Midbrain (tissue), 1 donor: ENCODE measurements around the gene TRIM54.
A peak's percentile ranks its signal among the peaks of the same experiment; 100 is the strongest.

Experiments
- DNase-seq: peaks from one replicate; lab custom pipeline; 2025; lab: John Stamatoyannopoulos, UW

The TRIM54 gene, protein sequence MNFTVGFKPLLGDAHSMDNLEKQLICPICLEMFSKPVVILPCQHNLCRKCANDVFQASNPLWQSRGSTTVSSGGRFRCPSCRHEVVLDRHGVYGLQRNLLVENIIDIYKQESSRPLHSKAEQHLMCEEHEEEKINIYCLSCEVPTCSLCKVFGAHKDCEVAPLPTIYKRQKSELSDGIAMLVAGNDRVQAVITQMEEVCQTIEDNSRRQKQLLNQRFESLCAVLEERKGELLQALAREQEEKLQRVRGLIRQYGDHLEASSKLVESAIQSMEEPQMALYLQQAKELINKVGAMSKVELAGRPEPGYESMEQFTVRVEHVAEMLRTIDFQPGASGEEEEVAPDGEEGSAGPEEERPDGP

DNA sequence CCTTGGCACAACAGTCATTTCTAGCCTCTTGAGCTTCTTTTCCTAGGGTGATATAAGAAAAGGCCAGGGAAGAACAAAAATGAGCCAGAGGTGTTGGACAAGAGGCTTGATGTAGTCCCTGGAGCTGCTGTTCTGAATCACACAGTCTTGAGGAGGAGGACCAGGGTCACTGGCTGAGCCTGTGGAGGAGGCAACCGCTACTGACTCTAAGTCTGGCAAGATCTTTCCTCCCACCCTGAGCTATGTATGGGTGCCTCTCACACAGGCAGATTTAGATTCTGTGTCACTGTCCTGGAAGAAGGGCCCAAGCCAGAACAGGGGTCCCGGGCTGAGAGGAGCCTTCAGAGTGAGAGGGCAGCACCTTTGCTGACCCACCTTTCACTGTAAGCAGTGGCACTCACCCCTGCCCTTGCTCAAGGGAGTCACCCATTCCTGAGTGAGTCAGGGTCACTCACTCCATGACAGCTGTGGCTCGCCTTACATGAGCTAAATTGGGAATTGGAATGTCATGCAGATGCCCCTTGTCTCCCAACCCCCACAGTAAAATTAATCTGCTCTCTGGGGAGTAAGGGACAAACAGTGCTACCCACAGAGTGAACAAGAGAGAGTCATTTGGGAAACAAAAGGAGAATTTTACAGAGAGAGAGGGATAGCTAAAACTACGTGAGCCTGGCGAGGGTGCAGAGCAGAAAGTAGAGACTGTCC, at the start of gene TRIM54:
Gene TRIM54 (plus strand): TSS at position 575 of the 705 bp plus-strand sequence. CDS start 303 bp downstream, outside the sequence.
- no peak for DNase-seq

GRCh38 chr2:27233341-27233740, 48.9 kb upstream of the TRIM54 start:
- DNase-seq = no peak

DNA sequence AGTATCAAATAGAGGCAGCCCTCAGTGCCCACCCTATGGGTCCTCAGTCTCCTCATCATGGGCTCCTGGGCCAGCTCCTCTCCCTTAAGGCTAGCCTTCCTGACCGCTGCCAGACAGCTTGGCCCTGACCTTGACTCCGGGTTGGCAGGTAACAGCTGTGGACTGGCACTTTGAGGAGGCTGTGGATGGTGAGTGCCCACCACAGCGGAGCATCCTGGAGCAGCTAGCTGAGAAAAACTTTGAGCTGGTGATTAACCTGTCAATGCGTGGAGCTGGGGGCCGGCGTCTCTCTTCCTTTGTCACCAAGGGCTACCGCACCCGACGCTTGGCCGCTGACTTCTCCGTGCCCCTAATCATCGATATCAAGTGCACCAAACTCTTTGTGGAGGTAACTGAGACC, 46.1 kb upstream of the TRIM54 start:
- no peak for DNase-seq

DNA sequence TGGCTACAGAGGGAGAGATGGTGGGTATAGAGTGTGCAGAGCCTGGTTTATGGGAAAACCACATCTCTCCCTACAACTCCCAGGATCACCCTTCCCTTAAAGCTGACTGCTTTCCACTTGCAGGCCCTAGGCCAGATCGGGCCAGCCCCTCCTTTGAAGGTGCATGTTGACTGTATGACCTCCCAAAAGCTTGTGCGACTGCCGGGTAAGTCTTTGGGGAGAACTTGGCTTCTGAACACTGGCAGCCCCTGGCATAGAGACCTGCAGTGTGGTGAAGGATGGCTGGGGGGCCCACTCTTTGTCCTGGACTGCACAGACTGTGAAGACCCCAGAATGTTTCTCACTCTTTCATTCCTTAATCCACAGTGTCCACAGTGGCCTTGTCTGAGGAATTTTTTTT, 45.6 kb upstream of the TRIM54 start:
- DNase-seq = no peak

DNA sequence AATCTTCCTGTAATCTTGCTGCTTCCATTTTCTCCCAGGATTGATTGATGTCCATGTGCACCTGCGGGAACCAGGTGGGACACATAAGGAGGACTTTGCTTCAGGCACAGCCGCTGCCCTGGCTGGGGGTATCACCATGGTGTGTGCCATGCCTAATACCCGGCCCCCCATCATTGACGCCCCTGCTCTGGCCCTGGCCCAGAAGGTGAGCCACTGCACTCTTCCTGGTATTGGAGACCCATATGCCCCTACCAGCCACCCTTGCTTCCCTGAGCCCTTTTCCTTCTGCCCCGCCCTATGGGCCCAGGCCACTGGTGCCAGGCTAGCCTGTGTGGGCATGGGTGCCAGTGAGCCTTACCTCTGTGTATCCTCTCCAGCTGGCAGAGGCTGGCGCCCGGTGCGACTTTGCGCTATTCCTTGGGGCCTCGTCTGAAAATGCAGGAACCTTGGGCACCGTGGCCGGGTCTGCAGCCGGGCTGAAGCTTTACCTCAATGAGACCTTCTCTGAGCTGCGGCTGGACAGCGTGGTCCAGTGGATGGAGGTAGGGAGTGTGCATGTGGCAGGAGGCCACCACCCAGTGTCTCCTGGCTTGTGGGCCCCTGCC, 44.8 kb upstream of the TRIM54 start:
- DNase-seq = no peak

- no peak for DNase-seq
Observed at GRCh38 chr2:27238976-27239375, 43.3 kb upstream of the TRIM54 start.

DNA sequence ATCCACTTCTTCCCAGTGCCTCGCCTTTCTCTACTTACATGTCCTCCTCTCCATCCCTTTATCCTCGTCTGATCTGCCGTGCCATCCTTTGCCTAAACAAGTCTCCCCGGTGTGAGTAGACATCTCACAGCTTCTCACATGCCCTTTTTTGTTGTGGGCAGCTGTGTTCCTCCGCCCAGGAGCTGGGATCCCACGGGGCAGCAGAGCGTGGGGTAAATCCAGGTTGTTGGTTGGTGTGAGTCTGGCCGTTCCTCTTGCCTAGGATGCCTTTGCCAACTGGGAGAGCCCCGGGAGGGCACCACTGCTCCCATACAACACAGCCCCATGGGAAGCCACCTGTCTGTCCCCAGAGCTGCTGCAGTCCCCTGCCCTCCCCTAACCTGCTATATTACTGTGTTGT, 41.8 kb upstream of the TRIM54 start:
- DNase-seq = no peak

- no peak for DNase-seq
Observed at GRCh38 chr2:27241761-27242613, 40.2 kb upstream of the TRIM54 start.

DNA sequence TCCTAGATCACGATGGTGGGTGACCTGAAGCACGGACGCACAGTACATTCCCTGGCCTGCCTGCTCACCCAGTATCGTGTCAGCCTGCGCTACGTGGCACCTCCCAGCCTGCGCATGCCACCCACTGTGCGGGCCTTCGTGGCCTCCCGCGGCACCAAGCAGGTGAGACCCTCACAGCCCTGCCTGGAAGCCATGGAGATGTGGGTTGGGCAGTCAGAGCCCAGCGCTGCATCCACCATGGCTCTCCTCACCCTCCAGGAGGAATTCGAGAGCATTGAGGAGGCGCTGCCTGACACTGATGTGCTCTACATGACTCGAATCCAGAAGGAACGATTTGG, 39.6 kb upstream of the TRIM54 start:
- no peak for DNase-seq

- DNase-seq = no peak
Observed at GRCh38 chr2:27243391-27244130, 38.7 kb upstream of the TRIM54 start.

GRCh38 chr2:27245116-27245515, 37.1 kb upstream of the TRIM54 start:
- no peak for DNase-seq

GRCh38 chr2:27245626-27246025, 36.6 kb upstream of the TRIM54 start:
- peak; percentile 5 for DNase-seq

GRCh38 chr2:27247893-27248292, 34.3 kb upstream of the TRIM54 start:
- DNase-seq = no peak

- no peak for DNase-seq
Observed at GRCh38 chr2:27249159-27249890, 32.9 kb upstream of the TRIM54 start.

GRCh38 chr2:27249891-27250651, 32.2 kb upstream of the TRIM54 start:
- DNase-seq = peak; percentile 8

DNA sequence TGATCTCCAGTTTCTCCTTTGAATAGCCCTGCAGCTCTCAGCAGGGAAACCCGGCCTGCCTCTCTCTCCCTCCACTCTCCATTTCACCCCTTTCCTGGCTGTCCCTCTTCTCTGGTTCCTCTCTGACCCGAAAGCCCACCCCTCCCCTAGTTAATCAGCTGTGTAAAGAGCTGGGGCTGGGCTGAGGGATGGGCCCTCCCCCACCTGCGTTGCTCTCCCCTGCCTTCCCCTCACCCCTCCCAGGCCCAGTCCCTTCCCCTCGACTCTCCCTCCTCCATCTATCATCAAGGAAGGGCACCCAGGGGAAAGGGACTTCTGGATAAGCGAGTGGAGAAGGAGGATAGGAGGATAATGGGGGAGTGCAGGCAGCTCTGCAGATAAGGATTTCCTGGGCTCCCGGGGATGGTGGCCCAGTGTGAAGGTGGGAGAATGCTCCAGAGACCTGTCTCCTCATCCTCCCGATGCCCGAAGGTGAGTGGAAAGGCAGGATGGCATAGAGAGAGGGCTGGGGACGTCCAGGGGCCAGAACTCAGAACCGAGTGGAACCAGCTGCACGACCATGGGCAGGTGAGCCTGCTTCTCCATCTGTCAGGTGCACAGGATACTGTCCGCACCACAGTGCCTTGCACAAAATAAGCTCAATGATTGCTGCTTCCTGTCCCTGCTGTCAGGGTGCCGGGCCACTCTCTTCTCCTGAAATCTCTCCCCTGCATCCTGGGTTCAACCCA, 31.4 kb upstream of the TRIM54 start:
- no peak for DNase-seq

DNA sequence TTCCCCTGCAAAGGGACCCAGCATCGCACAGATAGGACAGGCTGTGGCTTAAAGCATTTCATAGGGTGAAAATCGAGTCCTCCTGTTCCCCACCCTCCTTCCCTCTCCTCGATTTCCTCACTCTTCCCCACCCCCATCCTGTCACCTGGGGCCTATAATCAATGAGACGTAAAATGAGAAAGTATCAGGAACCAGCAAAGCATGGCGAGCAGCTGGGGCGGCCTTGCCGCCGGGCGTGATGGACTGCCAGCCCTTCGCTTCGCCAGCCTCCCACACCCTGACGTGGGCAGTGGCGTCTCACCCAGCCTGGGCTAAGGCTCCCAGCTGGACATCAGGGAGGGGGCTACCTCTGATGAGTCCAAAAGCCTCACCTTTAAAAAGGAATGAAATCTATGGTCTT, 30.5 kb upstream of the TRIM54 start:
- no peak for DNase-seq

DNA sequence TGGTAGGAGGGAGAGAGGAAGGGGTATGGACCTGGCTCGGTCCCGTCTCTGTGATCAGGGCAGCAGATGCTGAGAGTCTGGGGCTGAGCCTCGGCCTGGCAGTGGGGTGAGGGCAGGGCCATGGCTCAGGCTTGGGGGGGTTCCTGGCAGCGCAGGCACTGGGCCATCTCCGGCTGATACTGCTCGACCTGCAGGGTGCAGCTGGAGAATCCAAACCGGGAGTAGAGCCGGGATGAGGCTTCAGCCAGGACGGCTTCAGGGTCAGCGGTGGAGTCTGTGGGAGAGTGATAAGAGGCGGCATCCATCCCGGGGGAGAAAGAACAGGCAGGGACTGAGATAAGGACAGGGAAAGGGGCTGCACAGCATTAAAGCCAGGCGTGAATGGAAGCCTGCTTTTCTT, 27.0 kb upstream of the TRIM54 start:
- no peak for DNase-seq

DNA sequence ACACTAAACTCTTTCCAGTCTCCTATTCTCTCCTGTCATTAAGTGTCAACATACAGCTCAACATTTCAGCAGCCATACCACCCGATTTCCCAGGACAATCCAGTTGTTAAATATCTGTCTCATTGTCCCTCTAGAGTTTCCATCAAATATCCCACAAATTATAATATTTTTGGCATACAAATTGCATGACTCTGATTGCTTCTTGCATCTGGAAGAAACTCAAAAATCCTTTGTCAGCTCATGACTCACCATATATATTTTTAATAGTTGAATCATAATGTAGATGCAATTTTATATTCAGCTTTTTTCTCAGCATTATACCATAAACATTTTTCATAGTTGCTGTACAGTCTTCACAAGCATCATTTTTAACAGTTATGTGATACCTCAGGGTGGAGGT, 26.6 kb upstream of the TRIM54 start:
- no peak for DNase-seq
